ENCODE data around the gene MCRS1.
A peak's percentile ranks its signal among the peaks of the same experiment; 100 is the strongest.

MCRS1 gene

DNA sequence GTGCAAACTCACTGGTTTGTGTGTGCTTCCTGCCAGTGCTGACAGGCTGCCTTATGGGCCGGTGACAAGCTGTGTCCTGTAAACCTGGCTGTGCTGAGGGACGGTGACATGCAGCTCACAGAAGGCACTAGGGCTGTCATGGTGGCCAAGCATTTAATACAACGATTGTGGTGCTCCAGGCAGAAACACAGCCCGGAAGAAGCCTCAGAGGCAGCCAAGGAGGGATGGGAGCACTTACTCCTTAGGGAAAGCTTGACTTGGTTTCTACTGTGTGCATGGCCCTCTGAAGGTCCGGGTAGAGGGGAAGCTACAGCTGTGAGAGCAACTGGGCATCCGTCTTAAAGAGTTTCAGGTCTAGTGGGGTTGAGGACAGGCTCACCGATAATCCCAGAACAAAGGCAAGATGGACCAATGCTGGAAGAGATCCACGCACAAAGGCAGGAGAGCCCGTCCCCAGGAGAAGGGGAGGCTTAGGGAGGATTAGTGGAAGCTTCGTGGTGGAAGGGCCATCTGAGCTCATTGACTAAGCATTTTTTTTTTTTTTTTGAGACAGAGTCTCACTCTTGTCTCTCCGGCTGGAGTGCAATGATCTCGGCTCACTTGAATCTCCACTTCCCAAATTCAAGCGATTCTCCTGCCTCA lies 10.7 kb upstream of the MCRS1 start (continued):
- TF ChIP-seq ZNF221 (tag by site-specific recombination; IDR thresholded peaks at IDR 0.05; ENCODE audit: borderline replicate concordance) (no peak), ZSCAN16 (tag by site-specific recombination; IDR thresholded peaks at IDR 0.05) (no peak), ZNF121 (tag by site-specific recombination; IDR thresholded peaks at IDR 0.05) (no peak), ZNF292 (tag by site-specific recombination; IDR thresholded peaks at IDR 0.05; ENCODE audit: borderline replicate concordance, low read depth) (no peak), ZNF112 (tag by site-specific recombination; IDR thresholded peaks at IDR 0.05) (no peak)

DNA sequence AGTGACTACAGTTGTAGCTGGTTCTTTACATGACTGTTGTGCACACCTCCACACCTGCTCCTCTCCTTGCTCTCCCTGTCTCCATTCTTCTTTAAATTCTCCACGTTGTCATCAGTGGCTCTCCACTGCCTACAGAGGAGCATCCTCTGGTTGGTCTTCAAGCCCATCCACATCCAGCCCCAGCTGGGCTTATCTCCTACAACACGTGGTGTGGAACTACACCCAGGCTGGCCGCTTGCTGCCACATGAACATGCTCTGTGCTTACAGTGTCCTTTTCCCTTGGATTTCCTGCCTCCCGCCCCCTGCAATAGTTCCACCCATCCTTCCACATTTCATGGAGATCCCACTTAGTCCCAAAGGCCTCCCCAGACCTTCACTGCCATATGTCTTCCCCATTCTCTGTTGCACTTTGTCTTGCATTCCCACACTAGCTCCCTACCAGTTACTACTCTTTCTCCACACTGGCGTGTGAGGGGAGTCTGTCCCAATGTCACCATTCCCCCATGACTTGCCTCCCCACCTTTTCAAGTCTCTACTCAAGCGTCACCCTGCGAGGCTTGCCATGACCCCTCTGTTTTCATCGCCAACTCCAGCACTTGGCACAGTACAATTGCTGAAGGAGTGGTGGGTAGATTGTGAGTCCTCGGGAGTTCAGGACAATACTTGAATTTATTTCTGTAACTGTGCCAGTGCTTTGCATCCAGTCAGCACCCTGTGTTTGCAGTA lies 9.8 kb upstream of the MCRS1 start:
- CTCF ChIA-PET: interaction anchor here (0.5 to 8.4 kb wide), 8 partner anchors 19 to 220 kb away, joined by 3 to 133 read pairs (median 6); partner anchors contain the start of gene PRPF40B
- no peaks in the 10 kb centered on the region for H3K9me3 ChIP-seq (ENCODE audit: control insufficient read depth, insufficient read depth, low read depth, low read length)
- no peaks in the 10 kb centered on the region for H3K4me1 ChIP-seq (ENCODE audit: control insufficient read depth, insufficient read depth, low read length)
- H3K4me3 ChIP-seq (ENCODE audit: low read depth, low read length): no peak overlapping the region
- POLR2A ChIA-PET: interaction anchor here (1.1 kb wide), 1 partner anchor 211 kb away, joined by 6 read pairs; the partner anchor contains the start of gene SPATS2
- no peak overlapping the region for H3K27ac ChIP-seq (ENCODE audit: extremely low read depth, low read depth, low read length)
- peaks cover 5 to 24% of the 10 kb centered on the region in 2 experiments; a peak in 2 of 3 replicates for H3K36me3 ChIP-seq (ENCODE audit: control insufficient read depth in 2 of 2, insufficient read depth in 1 of 2, low read length in 2 of 2)
- TF ChIP-seq, protein P1, sequence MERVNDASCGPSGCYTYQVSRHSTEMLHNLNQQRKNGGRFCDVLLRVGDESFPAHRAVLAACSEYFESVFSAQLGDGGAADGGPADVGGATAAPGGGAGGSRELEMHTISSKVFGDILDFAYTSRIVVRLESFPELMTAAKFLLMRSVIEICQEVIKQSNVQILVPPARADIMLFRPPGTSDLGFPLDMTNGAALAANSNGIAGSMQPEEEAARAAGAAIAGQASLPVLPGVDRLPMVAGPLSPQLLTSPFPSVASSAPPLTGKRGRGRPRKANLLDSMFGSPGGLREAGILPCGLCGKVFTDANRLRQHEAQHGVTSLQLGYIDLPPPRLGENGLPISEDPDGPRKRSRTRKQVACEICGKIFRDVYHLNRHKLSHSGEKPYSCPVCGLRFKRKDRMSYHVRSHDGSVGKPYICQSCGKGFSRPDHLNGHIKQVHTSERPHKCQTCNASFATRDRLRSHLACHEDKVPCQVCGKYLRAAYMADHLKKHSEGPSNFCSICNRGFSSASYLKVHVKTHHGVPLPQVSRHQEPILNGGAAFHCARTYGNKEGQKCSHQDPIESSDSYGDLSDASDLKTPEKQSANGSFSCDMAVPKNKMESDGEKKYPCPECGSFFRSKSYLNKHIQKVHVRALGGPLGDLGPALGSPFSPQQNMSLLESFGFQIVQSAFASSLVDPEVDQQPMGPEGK (tag by site-specific recombination; IDR thresholded peaks at IDR 0.05): no peak
- TF ChIP-seq, protein P2, sequence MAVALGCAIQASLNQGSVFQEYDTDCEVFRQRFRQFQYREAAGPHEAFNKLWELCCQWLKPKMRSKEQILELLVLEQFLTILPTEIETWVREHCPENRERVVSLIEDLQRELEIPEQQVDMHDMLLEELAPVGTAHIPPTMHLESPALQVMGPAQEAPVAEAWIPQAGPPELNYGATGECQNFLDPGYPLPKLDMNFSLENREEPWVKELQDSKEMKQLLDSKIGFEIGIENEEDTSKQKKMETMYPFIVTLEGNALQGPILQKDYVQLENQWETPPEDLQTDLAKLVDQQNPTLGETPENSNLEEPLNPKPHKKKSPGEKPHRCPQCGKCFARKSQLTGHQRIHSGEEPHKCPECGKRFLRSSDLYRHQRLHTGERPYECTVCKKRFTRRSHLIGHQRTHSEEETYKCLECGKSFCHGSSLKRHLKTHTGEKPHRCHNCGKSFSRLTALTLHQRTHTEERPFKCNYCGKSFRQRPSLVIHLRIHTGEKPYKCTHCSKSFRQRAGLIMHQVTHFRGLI (tag by site-specific recombination; IDR thresholded peaks at IDR 0.05): 0 out of 2 replicates have a peak, but pooled peaks have one; percentile 13
- TF ChIP-seq ZNF660 (tag by site-specific recombination; IDR thresholded peaks at IDR 0.05) (no peak), ZNF600 (tag by site-specific recombination; IDR thresholded peaks at IDR 0.05) (0 out of 2 replicates have a peak, but pooled peaks have one; percentile 13)
- TF ChIP-seq, protein P3, sequence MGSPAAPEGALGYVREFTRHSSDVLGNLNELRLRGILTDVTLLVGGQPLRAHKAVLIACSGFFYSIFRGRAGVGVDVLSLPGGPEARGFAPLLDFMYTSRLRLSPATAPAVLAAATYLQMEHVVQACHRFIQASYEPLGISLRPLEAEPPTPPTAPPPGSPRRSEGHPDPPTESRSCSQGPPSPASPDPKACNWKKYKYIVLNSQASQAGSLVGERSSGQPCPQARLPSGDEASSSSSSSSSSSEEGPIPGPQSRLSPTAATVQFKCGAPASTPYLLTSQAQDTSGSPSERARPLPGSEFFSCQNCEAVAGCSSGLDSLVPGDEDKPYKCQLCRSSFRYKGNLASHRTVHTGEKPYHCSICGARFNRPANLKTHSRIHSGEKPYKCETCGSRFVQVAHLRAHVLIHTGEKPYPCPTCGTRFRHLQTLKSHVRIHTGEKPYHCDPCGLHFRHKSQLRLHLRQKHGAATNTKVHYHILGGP (tag by site-specific recombination; IDR thresholded peaks at IDR 0.05): no peak

DNA sequence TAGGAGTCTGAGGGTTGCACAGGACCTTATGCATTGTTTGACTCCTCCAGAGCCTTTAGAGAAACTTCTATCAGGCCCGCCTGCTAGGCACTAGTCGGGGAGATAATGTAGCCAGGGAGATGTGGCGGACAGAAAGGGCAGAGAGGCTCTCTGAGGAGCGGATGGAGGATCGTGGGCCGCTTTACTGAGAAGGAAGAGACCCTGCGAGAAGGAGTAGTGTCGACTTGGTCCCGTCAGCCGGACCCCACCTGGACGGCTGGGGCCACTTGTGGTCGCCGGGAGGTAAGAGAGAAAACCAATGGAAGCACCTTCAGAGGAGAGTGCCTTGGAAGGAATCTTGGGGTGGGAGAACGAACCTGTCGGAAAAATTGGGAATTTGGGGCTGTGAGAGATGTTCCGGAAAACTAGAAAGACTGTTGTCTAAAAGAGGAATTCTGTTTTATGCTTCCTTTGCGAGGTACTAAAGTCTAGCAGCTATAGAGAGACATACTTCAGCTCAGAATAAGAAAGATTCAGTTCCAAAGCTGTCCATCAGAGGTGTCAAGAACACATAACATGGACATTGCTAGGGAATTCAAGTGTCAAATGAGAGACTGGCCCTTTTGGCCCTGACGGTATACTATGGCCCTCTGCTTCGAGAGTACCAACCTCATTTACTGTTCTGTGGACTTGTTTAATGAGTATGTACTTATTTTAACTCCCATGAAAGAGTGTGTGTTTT lies 660 bp upstream of the MCRS1 start:
- no peaks in the 10 kb centered on the region for H3K4me1 ChIP-seq (ENCODE audit: control insufficient read depth, insufficient read depth, low read length)
- H3K36me3 ChIP-seq (ENCODE audit: control insufficient read depth in 2 of 2, insufficient read depth in 1 of 2, low read length in 2 of 2): peaks cover 0 to 46% of the 10 kb centered on the region in 2 experiments; a peak in 2 of 3 replicates
- H3K4me3 ChIP-seq (ENCODE audit: low read depth, low read length): peak overlapping the region; percentile 88
- CTCF ChIA-PET: interaction anchor here (1.0 to 4.9 kb wide), 3 partner anchors 12 to 210 kb away, joined by 4 to 50 read pairs (median 21); no protein-coding TSS in a partner anchor
- H3K9me3 ChIP-seq (ENCODE audit: control insufficient read depth, insufficient read depth, low read depth, low read length): no peaks in the 10 kb centered on the region
- POLR2A ChIA-PET: interaction anchor here (1.4 kb wide), 1 partner anchor 11 kb away, joined by 3 read pairs; no protein-coding TSS in a partner anchor
- peak overlapping the region; percentile 69 for H3K27ac ChIP-seq (ENCODE audit: extremely low read depth, low read depth, low read length)
- TF ChIP-seq ZNF121 (tag by site-specific recombination; IDR thresholded peaks at IDR 0.05) (0 out of 2 replicates have a peak, but pooled peaks have one; percentile 47), KLF1 (tag by site-specific recombination; IDR thresholded peaks at IDR 0.05) (no peak), ZNF140 (tag by site-specific recombination; IDR thresholded peaks at IDR 0.05) (no peak), ZNF391 (tag by site-specific recombination; IDR thresholded peaks at IDR 0.05; ENCODE audit: borderline replicate concordance, low read depth) (0 out of 2 replicates have a peak, but pooled peaks have one; percentile 10), MYNN (tag by site-specific recombination; IDR thresholded peaks at IDR 0.05; ENCODE audit: borderline replicate concordance) (no peak), ZNF670 (tag by site-specific recombination; IDR thresholded peaks at IDR 0.05; ENCODE audit: low read depth) (no peak), ZBTB7A (tag by site-specific recombination; IDR thresholded peaks at IDR 0.05; ENCODE audit: low read depth) (no peak), ZBTB20 (tag by site-specific recombination; IDR thresholded peaks at IDR 0.05) (peak; percentile 38), ZBTB17 (tag by site-specific recombination; IDR thresholded peaks at IDR 0.05) (0 out of 2 replicates have a peak, but pooled peaks have one; percentile 3)
- TF ChIP-seq, protein P4, sequence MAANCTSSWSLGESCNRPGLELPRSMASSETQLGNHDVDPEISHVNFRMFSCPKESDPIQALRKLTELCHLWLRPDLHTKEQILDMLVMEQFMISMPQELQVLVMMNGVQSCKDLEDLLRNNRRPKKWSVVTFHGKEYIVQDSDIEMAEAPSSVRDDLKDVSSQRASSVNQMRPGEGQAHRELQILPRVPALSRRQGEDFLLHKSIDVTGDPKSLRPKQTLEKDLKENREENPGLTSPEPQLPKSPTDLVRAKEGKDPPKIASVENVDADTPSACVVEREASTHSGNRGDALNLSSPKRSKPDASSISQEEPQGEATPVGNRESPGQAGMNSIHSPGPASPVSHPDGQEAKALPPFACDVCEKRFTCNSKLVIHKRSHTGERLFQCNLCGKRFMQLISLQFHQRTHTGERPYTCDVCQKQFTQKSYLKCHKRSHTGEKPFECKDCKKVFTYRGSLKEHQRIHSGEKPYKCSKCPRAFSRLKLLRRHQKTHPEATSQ (tag by site-specific recombination; IDR thresholded peaks at IDR 0.05): no peak
- TF ChIP-seq, protein P5, sequence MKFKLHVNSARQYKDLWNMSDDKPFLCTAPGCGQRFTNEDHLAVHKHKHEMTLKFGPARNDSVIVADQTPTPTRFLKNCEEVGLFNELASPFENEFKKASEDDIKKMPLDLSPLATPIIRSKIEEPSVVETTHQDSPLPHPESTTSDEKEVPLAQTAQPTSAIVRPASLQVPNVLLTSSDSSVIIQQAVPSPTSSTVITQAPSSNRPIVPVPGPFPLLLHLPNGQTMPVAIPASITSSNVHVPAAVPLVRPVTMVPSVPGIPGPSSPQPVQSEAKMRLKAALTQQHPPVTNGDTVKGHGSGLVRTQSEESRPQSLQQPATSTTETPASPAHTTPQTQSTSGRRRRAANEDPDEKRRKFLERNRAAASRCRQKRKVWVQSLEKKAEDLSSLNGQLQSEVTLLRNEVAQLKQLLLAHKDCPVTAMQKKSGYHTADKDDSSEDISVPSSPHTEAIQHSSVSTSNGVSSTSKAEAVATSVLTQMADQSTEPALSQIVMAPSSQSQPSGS (tag by site-specific recombination; IDR thresholded peaks at IDR 0.05; ENCODE audit: low read depth): no peak
